ENCODE data around the gene TMEM239.
"Not testable (repeated sequence)": the region's sequence is repeated elsewhere in the genome, so short reads cannot be mapped to it uniquely, and the experiment has no call there.

Gene TMEM239

GRCh38 chr20:2799688-2800520 is 16.3 kb upstream of the TMEM239 start:
- no peak for DNase-seq (ENCODE audit: low read depth in 2 of 2)

GRCh38 chr20:2800521-2801285 is 15.5 kb upstream of the TMEM239 start, which contains the start of gene CPXM1:
TSS of gene CPXM1 (minus strand) at chr20:2800627. CDS start at chr20:2800572, 55 bp downstream.
- no peak for DNase-seq (ENCODE audit: low read depth in 2 of 2)

GRCh38 chr20:2801286-2801728 is 14.9 kb upstream of the TMEM239 start:
- no peak for DNase-seq (ENCODE audit: low read depth in 2 of 2)

GRCh38 chr20:2804041-2804828 is 11.9 kb upstream of the TMEM239 start:
- no peak for DNase-seq (ENCODE audit: low read depth in 2 of 2)

- no peak for DNase-seq (ENCODE audit: low read depth in 2 of 2)
These were observed 11.1 kb upstream of the TMEM239 start for GRCh38 chr20:2804852-2805688.

GRCh38 chr20:2805689-2806350 is 10.3 kb upstream of the TMEM239 start:
- no peak for DNase-seq (ENCODE audit: low read depth in 2 of 2)

- no peak for DNase-seq (ENCODE audit: low read depth in 2 of 2)
These were observed 9.8 kb upstream of the TMEM239 start for GRCh38 chr20:2806351-2806701.

- DNase-seq (ENCODE audit: low read depth in 2 of 2), result no peak
These were observed 9.1 kb upstream of the TMEM239 start for GRCh38 chr20:2807019-2807418.

- not testable (repeated sequence) for DNase-seq (ENCODE audit: low read depth in 2 of 2)
These were observed 8.2 kb upstream of the TMEM239 start for GRCh38 chr20:2807929-2808328.

- no peak for DNase-seq (ENCODE audit: low read depth in 2 of 2)
These were observed 6.5 kb upstream of the TMEM239 start for GRCh38 chr20:2809690-2810089.

- DNase-seq (ENCODE audit: low read depth in 2 of 2), result no peak
These were observed 4.0 kb upstream of the TMEM239 start for GRCh38 chr20:2812189-2812588.

- no peak for DNase-seq (ENCODE audit: low read depth in 2 of 2)
These were observed 2.1 kb upstream of the TMEM239 start for GRCh38 chr20:2814076-2814475.

GRCh38 chr20:2814587-2815051 is 1.5 kb upstream of the TMEM239 start, which contains the start of gene C20orf141:
TSS of gene C20orf141 (plus strand) at chr20:2814987. CDS start at chr20:2815185, 198 bp downstream.
- DNase-seq (ENCODE audit: low read depth in 2 of 2), result no peak

- no peak for DNase-seq (ENCODE audit: low read depth in 2 of 2)
These were observed 793 bp upstream of the TMEM239 start for GRCh38 chr20:2815242-2815900.

GRCh38 chr20:2816583-2817340 is 598 bp downstream of the TMEM239 start:
- no peak for DNase-seq (ENCODE audit: low read depth in 2 of 2)

- no peak for DNase-seq (ENCODE audit: low read depth in 2 of 2)
These were observed 1.2 kb downstream of the TMEM239 start for GRCh38 chr20:2817341-2817726.

GRCh38 chr20:2817891-2818595 is 1.9 kb downstream of the TMEM239 start:
- no peak for DNase-seq (ENCODE audit: low read depth in 2 of 2)

- DNase-seq (ENCODE audit: low read depth in 2 of 2), result no peak
These were observed 4.1 kb downstream of the TMEM239 start for GRCh38 chr20:2820084-2820895.

Measured in stimulated activated CD8-positive, alpha-beta memory T cell treated with anti-CD3 and anti-CD28 coated beads, Interleukin-7, amount 100 ng/mL, for 1 hour (primary cell).